ENCODE measurements around the gene RIC3.

RIC3 gene

DNA sequence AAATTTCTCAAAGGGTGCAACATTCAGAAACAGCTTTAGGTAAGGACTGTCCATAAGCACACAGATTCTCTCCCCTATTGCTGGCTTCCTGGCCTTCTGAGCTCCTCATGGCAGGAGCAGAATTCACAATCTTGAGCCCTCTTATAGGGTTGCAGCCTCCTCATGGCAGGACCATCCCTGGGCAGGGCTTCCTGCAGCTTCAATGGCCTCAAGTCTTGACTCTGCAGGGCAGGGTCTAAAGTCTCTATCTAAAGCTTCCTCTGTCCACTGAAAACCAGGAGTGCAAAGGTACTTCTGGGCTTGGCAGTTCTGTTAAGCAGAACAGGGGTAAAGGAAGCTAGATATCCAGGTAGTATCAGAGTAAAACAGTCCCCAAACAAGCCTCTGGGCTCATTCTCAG is 59.1 kb downstream of the RIC3 start:
- Histone ChIP-seq H3K9ac (ENCODE audit: low read length) (no peak overlapping the region), H3K36me3 (ENCODE audit: low read length) (no peaks in the 10 kb centered on the region), H3K9me3 (ENCODE audit: insufficient read depth, low read length) (no peaks in the 10 kb centered on the region), H4K20me1 (ENCODE audit: low read depth, low read length) (no peaks in the 10 kb centered on the region), H3K9me2 (replicated peaks; ENCODE audit: insufficient read depth, low read length) (no peaks in the 10 kb centered on the region), H3K4me3 (ENCODE audit: insufficient read depth, low read length, poor library complexity, severe bottlenecking) (no peak overlapping the region), H3K4me2 (ENCODE audit: low read depth, low read length, poor library complexity, severe bottlenecking) (no peak overlapping the region), H3F3A (ENCODE audit: insufficient read depth) (no peaks in the 10 kb centered on the region), H3K27ac (ENCODE audit: low read depth, low read length) (no peak overlapping the region), H3K27me3 (ENCODE audit: low read length) (no peaks in the 10 kb centered on the region), H2AFZ (ENCODE audit: low read depth, low read length, severe bottlenecking) (no peak overlapping the region), H3K79me2 (ENCODE audit: insufficient read depth, low read length) (no peaks in the 10 kb centered on the region)
- TF ChIP-seq, protein P1, sequence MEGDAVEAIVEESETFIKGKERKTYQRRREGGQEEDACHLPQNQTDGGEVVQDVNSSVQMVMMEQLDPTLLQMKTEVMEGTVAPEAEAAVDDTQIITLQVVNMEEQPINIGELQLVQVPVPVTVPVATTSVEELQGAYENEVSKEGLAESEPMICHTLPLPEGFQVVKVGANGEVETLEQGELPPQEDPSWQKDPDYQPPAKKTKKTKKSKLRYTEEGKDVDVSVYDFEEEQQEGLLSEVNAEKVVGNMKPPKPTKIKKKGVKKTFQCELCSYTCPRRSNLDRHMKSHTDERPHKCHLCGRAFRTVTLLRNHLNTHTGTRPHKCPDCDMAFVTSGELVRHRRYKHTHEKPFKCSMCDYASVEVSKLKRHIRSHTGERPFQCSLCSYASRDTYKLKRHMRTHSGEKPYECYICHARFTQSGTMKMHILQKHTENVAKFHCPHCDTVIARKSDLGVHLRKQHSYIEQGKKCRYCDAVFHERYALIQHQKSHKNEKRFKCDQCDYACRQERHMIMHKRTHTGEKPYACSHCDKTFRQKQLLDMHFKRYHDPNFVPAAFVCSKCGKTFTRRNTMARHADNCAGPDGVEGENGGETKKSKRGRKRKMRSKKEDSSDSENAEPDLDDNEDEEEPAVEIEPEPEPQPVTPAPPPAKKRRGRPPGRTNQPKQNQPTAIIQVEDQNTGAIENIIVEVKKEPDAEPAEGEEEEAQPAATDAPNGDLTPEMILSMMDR (IDR thresholded peaks at IDR 0.05; ENCODE audit: insufficient read depth, low read length, poor library complexity, severe bottlenecking) = no peak
- no peak for TF ChIP-seq EZH2phosphoT487 (conservative IDR thresholded peaks at IDR 0.05; ENCODE audit: low read length)

DNA sequence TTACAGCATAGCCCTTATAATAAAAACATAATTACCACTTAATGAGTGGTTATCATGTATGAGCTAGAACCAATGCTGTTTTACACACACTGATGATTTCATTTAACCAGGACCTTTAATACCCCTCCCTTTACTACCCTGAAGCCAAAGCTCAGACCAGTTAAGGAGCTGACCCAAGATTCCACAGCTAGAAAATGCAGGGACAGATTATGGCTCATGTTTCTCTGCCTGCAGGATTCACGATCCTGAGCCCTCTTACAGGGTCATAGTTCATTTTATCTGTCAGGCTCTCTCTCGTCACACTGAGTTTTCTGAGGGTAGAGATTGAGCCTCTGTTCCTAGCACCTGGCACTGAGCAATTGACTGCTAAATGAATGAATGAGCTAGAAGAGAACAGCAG is 60.4 kb downstream of the RIC3 start:
- no peaks in the 10 kb centered on the region for H3K27me3 ChIP-seq (ENCODE audit: low read length)
- TF ChIP-seq EZH2phosphoT487 (conservative IDR thresholded peaks at IDR 0.05; ENCODE audit: low read length) = no peak
- TF ChIP-seq, protein P1 (IDR thresholded peaks at IDR 0.05; ENCODE audit: insufficient read depth, low read length, poor library complexity, severe bottlenecking) = no peak
- H3K9me2 ChIP-seq (replicated peaks; ENCODE audit: insufficient read depth, low read length) = no peaks in the 10 kb centered on the region
- no peaks in the 10 kb centered on the region for H3K9me3 ChIP-seq (ENCODE audit: insufficient read depth, low read length)
- H3K36me3 ChIP-seq (ENCODE audit: low read length) = no peaks in the 10 kb centered on the region
- H3K4me2 ChIP-seq (ENCODE audit: low read depth, low read length, poor library complexity, severe bottlenecking) = no peak overlapping the region
- no peak overlapping the region for H3K4me3 ChIP-seq (ENCODE audit: insufficient read depth, low read length, poor library complexity, severe bottlenecking)
- H4K20me1 ChIP-seq (ENCODE audit: low read depth, low read length) = no peaks in the 10 kb centered on the region
- no peak overlapping the region for H3K27ac ChIP-seq (ENCODE audit: low read depth, low read length)
- no peaks in the 10 kb centered on the region for H3K79me2 ChIP-seq (ENCODE audit: insufficient read depth, low read length)
- no peaks in the 10 kb centered on the region for H3F3A ChIP-seq (ENCODE audit: insufficient read depth)
- no peak overlapping the region for H2AFZ ChIP-seq (ENCODE audit: low read depth, low read length, severe bottlenecking)
- no peak overlapping the region for H3K9ac ChIP-seq (ENCODE audit: low read length)

DNA sequence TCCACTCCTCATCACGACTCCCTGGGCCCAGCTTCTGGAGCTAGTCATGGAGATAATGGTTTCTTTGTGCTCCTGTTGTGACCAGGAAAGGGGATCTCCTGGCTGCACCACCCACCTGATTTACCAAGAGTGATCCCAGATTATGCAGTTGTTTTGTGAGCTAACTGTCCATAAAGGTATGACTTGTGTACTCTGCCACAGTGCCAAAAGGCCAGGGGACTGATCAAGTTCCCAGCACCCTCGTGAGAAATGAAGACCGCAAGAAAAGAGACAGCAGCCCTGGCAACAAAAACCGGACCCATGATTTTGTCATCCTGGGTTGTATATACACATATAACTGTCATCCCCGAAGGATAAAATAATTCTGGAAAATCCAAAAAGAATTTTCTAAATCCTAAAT is 61.2 kb downstream of the RIC3 start:
- H3K79me2 ChIP-seq (ENCODE audit: insufficient read depth, low read length) = no peaks in the 10 kb centered on the region
- H3K9me2 ChIP-seq (replicated peaks; ENCODE audit: insufficient read depth, low read length) = no peaks in the 10 kb centered on the region
- no peak overlapping the region for H3K27ac ChIP-seq (ENCODE audit: low read depth, low read length)
- no peak overlapping the region for H3K4me2 ChIP-seq (ENCODE audit: low read depth, low read length, poor library complexity, severe bottlenecking)
- no peak overlapping the region for H3K4me3 ChIP-seq (ENCODE audit: insufficient read depth, low read length, poor library complexity, severe bottlenecking)
- no peaks in the 10 kb centered on the region for H4K20me1 ChIP-seq (ENCODE audit: low read depth, low read length)
- no peaks in the 10 kb centered on the region for H3K36me3 ChIP-seq (ENCODE audit: low read length)
- no peak overlapping the region for H3K9ac ChIP-seq (ENCODE audit: low read length)
- TF ChIP-seq, protein P1 (IDR thresholded peaks at IDR 0.05; ENCODE audit: insufficient read depth, low read length, poor library complexity, severe bottlenecking) = no peak
- TF ChIP-seq EZH2phosphoT487 (conservative IDR thresholded peaks at IDR 0.05; ENCODE audit: low read length) = no peak
- H3K9me3 ChIP-seq (ENCODE audit: insufficient read depth, low read length) = no peaks in the 10 kb centered on the region
- no peak overlapping the region for H2AFZ ChIP-seq (ENCODE audit: low read depth, low read length, severe bottlenecking)
- H3K27me3 ChIP-seq (ENCODE audit: low read length) = no peaks in the 10 kb centered on the region
- H3F3A ChIP-seq (ENCODE audit: insufficient read depth) = no peaks in the 10 kb centered on the region
